GM18907 (cell line): Measurements from ENCODE around the gene GRIK2.
"Not testable (repeated sequence)": the region's sequence is repeated elsewhere in the genome, so short reads cannot be mapped to it uniquely, and the experiment has no call there.

Source experiments
- ATAC-seq: cut with Tn5 transposase; IDR thresholded peaks from one replicate; pipeline ENCODE4 v1.9.1; 2021; ENCODE audit warnings: mild to moderate bottlenecking, moderate library complexity; ENCODE audit not compliant: unreplicated experiment

The GRIK2 gene

DNA sequence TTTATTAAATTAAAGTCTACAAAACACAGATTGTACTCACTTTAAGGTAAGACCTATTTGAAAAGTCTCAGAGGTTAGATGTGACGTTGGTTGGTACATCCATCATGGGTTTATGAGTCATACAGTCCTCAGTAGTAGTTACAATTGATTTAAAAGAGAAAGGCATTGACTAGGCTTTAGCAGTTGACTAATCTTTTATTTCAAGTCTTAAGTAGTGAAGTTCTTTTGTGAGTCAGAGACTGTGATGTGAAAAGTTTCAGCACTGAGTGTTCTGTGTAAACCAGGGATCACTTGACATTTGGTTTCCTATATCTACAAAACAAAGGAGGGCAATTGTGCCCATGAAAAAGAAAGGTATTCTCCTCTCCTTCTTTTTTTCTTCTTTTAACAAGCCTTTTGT, 221.3 kb downstream of the GRIK2 start:
- no peak for ATAC-seq

DNA sequence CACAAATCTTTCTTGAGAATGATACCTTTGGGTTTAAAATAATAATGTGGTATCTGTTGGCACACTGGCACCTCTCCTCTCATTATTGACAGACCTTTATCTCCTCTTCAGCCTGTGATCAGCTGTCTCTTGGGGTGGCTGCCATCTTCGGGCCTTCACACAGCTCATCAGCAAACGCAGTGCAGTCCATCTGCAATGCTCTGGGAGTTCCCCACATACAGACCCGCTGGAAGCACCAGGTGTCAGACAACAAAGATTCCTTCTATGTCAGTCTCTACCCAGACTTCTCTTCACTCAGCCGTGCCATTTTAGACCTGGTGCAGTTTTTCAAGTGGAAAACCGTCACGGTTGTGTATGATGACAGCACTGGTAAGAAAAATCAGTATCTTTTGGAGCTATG, 232.8 kb downstream of the GRIK2 start:
- no peak for ATAC-seq

DNA sequence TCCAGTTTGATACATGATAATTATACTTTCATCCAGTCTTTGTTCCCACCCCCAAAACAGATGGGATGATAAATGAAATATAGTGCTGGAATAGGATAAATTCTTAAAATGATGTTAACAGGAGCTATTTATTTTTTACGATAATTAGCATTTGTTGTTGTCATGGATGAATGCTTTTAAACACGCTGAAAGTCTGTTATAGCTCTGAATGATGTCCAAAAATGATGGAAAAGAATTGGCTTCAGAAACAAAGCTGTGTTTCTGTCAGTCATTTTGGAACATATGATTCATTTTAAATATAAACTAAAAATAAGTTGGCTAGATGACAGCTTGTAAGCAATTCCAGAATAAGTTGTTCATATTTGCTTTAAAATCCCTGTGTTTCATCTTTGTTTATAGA, 237.4 kb downstream of the GRIK2 start:
- no peak for ATAC-seq

DNA sequence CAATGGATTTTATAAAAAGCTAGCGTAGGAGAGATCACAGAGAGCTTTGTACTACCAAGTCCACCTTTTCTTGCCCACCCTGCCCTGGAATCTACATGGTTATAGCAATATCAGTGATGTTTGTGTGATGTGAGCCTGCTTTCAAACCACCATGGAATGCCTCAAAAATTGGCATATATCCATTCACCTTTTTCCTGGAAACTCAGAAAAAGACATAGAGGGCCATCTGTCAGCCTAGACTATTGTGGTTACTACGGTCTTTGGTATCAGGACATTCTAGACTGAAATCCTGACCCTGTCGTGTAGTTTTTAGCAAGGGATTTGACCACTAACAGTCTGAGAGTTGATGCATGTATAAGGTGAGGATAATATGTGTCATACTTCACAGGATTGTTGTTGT, 239.6 kb downstream of the GRIK2 start:
- no peak for ATAC-seq

DNA sequence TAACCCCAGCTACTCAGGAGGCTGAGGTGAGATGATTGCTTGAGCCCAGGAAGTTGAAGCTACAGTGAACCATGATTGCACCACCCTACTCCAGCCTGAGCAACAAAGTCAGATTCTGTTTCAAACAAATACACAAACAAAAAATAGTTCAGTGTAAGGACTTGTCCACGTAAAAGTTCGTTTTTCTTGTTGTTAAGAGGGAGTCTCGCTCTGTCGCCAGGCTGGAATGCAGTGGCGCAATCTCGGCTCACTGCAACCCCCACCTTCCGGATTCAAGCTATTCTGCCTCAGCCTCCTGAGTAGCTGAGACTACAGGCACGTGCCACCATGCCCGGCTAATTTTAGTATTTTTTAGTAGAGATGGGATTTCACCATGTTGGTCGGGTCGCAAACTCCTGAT, 245.4 kb downstream of the GRIK2 start:
- ATAC-seq, result not testable (repeated sequence)

DNA sequence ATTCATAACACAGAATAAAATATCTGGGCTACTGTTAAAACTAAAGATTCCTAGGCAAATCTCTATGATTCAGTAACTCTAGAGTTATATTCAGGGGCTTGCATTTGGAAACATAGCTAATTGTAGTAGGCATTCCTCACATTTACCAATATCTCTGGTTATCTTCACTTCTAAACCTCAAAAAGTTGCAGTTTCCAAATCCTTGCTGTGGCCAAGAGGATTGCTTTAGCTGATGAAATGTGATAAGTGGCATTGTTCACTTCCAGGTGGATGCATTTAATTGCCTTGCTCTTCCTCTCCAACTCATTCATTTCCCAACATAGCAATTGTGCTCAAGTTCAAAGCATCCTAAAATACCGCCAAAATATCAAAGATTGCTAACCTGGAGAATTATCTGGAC, 246.6 kb downstream of the GRIK2 start:
- no peak for ATAC-seq

DNA sequence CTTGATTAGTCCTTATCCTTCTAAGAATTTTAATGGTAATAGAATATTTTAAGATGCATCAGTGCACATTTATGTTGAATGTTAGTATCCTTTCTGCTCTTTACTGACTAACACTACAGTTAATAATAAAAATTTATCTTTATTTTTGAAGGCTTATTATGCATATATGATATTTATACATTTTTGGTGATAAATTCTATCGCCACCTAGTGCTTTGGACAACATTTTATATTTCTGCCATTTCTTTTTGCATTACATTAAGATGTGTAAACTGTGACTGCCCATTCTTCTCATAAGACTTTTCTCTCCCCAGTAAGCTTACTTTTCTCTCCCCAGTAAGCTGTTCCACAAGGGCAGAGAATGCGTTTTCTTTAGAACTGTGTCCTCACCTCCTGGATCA, 252.3 kb downstream of the GRIK2 start:
- ATAC-seq, result no peak

DNA sequence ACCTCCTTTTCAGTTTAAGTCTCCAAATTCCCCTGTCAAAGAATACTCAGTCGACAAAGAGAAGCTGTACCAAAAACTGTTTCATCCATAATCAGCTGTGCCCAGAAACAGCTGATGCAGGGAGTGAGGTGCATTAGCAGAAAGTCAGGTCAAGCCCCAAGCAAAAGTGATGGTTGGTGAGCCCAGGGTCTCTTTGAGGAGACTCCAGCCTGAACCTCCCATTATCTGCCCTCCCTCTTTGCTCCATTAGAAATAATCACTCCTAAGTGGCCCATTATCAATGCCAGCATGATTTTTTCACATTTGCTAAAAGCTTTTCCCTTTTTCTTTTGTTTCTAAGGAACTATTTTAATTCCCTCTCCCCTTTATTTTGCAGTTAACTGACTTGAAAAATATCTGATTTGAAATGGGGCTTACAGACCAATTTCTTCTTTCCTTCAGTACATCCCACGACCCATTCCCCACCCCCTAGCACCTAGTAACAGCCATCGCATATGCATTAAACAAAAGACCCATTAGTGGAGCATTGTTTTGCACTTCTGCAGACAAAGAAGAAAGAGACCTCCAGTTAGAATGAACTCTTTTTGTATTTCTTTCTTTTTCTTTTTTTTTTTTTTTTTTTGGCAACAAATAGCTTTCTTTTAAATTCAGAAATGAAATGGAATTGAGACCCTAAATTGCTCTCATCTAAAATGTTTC, 257.0 kb downstream of the GRIK2 start:
- ATAC-seq, result no peak

DNA sequence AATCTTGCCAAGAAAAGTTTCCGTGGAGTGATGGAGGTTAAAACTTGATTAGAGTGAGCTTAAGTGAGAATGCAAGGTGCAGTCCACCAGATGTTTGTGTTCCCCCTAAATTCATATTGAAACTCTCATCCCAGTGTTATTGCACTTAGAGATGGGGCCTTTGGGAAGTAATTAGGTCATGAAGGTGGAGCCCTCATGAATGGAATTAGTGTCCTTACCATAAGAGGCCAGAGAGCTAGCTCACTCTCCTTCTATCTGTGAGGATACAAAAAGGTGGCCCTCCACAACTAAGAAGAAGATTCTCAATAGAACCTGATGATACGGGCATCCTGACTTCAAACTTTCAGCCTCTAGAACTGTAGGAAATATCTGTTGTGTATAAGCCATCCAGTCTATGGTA, 258.6 kb downstream of the GRIK2 start:
- no peak for ATAC-seq

DNA sequence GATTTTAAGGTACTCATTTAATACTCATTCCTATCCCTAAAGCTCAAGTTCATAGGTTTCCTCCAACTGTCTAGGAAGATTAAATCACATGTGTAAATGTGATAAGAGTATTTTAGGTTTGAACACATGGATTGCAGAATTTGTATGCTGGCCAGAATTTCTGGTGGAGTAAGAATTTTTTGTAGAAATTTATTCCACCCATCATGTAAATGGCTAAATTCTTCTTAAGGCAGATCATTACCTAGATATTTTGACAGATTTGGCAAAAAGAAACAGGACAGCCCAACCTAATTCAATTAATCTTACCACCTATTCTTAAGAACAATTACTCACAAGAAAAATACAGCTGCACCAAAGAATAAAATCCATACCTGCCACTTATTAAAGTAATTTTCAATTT, 261.6 kb downstream of the GRIK2 start:
- ATAC-seq, result no peak

DNA sequence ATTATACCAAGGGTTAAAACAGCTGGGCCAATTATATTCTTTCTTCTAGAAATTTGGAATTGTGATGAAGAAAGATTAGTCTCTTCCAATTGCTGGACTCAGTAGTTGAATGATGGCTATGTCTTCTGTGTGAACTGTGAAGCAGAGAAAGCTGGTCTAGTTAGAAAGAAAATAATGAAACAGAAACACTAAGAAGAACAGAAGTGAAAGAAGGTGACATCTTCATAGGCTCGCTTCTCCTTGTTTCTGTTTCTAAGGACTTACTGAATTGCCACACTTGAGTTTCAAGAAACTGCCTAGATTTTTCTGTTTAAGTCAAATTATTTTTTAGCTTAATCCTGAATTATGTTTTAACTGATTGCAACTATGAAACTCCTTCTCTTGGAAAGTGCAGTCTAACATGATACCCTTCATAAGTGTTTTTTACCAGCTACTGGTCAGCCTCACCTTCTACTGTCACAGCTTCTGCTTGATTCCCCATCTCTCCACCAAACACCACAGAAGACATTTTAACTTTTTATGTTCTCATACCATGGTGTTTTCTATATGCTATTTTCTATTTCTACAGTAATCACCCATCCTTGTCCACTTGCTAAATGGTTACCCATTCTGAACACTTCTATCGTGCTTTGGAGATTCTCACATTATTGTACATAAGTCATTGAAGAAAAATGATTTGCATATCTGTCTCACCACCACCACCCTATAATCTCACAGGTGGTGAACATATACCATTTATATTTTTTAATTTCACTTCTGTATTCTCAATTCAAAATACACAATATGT, 268.8 kb downstream of the GRIK2 start:
- ATAC-seq, result peak; percentile 87

DNA sequence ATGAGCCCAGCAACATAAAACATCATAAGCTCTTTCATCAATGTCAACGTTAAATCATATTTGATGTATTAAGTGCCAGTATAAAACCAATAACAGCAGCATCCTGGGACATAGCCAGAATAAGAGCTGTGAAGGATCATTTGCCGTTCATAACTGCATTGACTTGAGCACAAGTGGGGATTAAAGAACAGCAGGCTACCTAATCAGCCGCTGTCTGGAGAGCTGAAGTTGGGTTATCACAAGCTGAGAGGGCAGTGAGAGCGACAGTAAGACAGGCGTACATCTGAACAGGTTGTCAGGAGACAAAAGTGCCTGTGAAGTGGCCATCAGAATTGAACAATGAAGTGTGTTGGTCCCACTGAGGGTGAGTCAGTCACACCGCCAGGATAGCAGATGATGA, 269.6 kb downstream of the GRIK2 start:
- ATAC-seq, result no peak

DNA sequence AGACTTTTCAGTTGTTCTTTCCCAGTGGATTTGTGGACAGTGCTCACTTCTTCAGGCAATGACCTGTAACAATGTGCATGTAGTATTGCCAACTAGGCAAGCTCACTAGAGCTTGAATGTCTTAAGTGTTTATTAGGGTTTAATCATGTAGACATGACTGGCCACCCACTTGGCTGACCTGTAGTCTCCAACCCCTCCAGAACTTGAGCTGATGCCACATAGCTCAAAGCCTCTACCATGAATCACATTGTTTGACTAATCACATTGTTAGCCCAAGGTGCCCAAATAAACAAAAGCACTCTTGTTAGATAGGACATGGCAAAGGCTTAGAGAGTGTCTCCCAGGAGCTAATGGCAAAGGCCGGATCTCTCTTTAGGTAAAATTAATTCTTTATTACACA, 272.7 kb downstream of the GRIK2 start:
- no peak for ATAC-seq

DNA sequence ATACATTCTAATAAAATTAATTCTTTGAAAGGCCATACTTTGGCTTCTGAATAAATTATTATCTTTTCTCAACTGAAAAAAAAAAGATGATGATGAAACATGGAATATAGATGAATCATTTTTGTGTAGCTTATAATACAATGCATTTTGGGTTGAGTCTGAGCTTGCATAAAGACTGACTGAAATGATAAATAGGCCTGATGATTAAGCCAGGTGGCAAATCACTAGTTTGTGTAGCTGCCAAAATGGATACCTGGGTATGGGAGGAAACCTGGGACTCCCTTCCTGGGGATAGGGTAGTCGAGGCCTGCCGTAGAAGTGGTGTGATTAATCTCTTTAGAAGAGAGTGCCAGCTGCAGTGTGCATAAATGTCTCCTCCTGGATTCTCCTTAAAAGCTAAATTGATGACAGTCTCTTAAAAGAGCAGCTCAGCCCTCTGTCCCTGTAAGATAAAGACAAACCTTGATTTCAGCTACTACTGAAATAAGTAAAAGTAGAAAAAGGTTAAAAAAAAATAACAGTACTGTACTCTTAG, 275.1 kb downstream of the GRIK2 start:
- ATAC-seq, result no peak

DNA sequence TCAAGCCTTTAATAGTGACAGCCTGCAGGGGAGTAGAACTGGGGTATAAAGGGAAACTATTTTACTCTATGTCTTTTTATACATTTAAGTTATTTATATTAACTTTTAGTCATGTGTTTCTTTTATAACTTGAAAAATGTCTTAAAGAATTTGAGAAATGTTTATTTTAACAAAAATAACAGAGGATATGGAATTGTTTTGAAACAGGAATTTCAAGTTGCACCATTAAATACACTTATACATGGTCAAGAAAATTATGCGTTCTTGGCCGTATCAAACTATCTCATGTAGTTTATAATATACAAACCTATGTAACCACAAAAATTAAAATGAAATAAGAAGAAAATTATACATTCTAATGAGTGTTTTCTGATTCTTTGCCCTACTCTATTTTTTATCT, 282.7 kb downstream of the GRIK2 start:
- ATAC-seq, result no peak

DNA sequence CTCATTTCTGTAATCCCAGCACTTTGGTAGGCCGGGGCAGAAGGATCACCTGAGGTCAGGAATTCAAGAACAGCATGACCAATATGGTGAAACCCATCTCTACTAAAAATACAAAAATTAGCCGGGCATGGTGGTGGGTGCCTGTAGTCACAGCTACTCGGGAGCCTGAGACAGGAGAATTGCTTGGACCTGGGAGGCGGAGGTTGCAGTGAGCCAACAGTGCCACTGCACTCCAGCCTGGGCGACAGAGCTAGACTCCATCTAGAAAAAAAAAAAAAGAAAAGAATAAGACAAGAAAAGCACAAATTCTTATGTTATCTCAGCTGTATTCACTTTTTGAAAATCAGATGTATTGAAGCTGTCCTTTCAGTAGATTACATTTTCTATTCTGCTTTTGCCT, 289.4 kb downstream of the GRIK2 start:
- no peak for ATAC-seq

DNA sequence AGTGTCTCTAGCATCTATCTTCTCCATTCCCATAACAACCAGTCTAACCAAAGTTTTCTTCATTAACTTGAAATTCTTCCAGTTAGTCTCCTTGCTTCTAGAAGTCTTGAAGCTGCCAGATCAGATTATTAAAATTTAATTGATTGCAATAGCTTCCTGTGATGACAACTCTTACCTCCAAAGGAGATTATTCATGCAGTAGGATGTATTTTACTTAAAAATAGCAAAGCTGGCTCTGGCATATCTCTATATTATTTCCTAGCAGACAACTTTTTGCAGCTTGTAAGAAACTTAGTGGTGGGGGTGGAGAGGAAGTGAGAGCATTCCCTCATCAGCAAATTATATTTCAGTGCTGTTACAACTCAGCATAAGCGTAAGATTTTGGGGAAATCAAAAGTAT, 290.4 kb downstream of the GRIK2 start:
- no peak for ATAC-seq

DNA sequence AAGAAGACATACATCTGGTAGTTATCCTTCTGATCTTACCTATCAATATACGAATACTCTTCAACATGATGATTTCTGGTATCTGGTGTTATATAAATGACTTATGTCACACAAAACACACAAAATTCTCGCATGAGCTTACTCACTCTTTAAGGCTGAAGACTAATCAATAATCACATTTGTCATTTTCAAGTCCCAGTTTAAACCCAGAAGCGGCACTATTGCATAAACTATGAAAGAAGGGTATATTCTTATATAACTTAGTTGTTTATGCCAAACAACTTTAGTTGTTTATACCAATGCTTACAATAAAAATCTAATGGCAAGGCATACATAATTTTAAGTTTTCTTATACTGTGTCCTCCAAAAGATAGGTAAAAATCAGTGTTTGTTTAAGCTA, 293.1 kb downstream of the GRIK2 start:
- ATAC-seq, result no peak

DNA sequence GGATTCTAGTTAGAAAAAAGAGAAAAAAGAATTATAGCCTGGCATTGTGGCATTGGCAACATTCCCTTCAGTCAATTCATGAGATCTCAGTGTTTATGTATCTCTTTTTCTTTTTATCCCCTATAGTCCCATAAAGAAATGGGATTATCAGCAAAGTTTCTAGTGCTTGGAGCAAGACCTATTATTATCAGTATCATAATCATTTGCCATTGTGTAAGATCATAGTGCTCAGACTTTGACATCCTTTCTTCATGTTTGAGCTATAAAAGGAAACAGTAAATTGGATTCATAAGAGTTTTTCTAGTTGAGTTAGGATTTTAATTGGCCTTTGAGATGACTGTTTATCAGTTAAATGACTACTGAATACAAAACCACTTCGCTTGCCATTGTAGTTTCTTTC, 295.6 kb downstream of the GRIK2 start:
- ATAC-seq, result no peak

DNA sequence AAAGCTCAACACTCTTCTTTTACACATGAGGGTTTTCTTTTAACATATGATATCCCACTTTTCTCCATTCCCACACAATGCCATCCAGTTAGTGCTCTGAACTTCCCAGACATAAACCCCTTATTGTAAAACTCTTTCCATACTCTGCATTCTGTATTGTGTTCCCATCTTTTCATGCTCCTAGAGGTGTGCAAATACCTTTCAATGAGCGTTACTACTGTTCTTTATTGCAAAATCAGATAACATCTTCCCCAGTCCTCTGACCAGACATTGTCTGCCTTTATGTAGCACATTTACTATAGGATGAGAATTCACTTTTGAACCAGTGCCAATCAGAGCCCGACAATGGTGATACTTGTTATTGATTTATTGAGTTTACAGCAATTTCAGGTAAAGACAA, 296.2 kb downstream of the GRIK2 start:
- ATAC-seq, result no peak

DNA sequence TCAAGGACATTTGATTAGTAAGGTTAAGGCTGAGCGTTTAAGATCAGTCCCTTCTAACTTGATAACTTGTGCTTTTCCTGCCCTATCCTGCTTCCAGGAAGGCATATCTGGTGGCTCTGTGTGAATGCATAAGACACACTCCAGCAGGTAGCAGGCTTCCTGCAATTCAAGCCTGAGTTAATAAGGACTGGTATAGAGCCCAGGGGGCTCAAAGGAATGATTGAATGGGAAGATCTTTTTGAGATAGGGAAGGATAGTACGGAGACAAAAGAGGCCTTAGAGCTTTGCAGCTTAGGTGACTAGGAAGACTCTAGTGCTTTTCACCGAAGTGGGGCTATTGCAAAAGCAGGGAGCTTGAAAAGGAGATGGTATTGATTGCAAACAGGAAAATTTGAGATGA, 307.1 kb downstream of the GRIK2 start:
- ATAC-seq, result no peak

DNA sequence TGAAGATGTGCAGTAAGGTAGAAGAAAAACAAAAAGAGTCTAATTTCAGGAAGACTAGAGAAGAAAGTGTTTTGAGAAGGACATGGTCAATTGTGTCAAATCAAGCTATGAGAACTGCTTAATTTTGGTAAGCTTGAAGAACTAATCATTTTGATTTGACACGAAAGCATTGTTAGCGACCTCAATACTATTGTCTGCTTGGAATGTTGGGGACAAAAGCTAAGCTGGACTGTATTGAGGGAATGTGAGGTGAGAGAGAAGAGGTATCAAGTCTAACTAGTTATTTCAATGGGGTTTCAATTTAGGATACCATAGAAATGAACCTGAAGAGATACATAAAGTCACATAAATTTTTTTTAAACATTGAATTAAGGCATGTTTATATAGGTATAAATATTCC, 309.8 kb downstream of the GRIK2 start:
- no peak for ATAC-seq
